DMS79 treated with DMSO at 0.1 percent for 48 hours (cell line): ENCODE data around the gene CDH11.

Experiments
- DNase-seq: peaks from one replicate; lab custom pipeline; 2025; lab: John Stamatoyannopoulos, UW

The CDH11 gene

DNA sequence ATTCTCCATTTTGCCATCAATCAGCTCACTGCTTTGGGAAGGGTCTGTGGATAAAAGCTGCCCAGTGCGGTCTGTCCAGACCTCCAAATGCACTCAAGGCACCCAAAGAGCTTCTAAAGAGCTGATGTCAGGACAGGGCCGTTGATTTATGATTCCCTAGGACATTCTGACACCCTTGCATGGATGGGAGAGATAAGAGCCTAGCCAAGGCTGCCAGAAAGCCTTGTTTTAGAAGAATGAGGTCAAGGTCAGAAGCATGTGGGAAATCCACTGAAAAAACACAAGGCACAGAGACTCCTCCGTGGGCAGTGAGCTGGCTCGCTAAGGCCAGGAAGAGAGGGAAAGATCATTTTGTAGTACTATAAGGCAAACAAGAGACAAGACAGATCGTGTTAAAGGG, 214.0 kb downstream of the CDH11 start:
- no peak for DNase-seq

GRCh38 chr16:64903770-64904169, 218.1 kb downstream of the CDH11 start:
- DNase-seq, result no peak

DNA sequence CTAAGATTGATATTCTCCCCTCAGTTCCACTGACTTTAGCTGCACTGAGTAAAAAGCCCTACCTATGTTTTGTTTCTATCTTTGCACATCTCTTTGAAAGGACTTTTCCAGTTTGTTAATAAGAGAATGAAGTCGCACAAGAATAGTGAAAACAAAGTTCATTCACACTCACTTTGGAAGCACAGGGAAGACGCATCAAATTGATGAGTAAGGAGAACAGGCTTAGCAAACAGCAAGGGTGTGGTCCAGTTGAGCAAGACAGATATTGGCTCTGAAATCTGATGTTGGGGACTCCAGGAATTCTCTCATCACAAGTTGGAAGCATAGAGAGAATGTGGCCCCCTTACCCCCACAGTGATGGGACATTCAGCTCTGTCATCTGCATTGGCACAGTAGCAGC, 221.3 kb downstream of the CDH11 start:
- no peak for DNase-seq

- DNase-seq, result no peak
Measured at GRCh38 chr16:64900019-64900418, 221.8 kb downstream of the CDH11 start.

- DNase-seq, result no peak
Measured at GRCh38 chr16:64898159-64898558, 223.7 kb downstream of the CDH11 start.
